ENCODE data around the gene MDH2.

DNA sequence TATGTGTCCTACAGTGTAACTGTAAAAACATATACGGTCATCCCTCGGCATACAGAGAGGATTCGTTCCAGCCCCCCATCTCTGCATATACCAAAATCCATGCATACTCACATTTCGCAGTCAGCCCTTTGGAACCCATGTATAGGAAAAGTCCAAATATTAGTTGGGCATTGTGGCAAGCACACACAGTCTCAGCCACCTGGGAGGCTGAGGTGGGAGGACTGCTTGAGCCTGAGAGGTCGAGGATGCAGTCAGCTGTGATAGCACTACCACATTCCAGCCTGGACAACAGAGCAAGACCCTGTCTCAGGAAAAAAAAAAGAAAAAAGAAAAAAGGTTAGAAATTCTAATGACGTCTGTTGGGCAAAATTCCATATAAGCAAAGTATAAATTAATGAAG is 29.1 kb downstream of the MDH2 start:
- no peak for TF ChIP-seq CTCF (conservative IDR thresholded peaks at IDR 0.05; ENCODE audit: low read depth in 2 of 2)
- TF ChIP-seq POLR2AphosphoS5 (IDR thresholded peaks at IDR 0.05; ENCODE audit: low read depth): no peak
- no peak for TF ChIP-seq EZH2 (IDR thresholded peaks at IDR 0.05; ENCODE audit: low read depth, unreplicated experiment)
- TF ChIP-seq EZH2phosphoT487 (IDR thresholded peaks at IDR 0.05; ENCODE audit: unreplicated experiment): no peak
- TF ChIP-seq, protein P1, sequence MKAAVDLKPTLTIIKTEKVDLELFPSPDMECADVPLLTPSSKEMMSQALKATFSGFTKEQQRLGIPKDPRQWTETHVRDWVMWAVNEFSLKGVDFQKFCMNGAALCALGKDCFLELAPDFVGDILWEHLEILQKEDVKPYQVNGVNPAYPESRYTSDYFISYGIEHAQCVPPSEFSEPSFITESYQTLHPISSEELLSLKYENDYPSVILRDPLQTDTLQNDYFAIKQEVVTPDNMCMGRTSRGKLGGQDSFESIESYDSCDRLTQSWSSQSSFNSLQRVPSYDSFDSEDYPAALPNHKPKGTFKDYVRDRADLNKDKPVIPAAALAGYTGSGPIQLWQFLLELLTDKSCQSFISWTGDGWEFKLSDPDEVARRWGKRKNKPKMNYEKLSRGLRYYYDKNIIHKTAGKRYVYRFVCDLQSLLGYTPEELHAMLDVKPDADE (IDR thresholded peaks at IDR 0.05): no peak
- no peak for TF ChIP-seq REST (IDR thresholded peaks at IDR 0.05; ENCODE audit: unreplicated experiment)
- TF ChIP-seq JUNB (IDR thresholded peaks at IDR 0.05; ENCODE audit: unreplicated experiment): no peak
- TF ChIP-seq CREB1 (CRISPR knock-in tag; IDR thresholded peaks at IDR 0.05; ENCODE audit: low read depth): no peak
- TF ChIP-seq, protein P2, sequence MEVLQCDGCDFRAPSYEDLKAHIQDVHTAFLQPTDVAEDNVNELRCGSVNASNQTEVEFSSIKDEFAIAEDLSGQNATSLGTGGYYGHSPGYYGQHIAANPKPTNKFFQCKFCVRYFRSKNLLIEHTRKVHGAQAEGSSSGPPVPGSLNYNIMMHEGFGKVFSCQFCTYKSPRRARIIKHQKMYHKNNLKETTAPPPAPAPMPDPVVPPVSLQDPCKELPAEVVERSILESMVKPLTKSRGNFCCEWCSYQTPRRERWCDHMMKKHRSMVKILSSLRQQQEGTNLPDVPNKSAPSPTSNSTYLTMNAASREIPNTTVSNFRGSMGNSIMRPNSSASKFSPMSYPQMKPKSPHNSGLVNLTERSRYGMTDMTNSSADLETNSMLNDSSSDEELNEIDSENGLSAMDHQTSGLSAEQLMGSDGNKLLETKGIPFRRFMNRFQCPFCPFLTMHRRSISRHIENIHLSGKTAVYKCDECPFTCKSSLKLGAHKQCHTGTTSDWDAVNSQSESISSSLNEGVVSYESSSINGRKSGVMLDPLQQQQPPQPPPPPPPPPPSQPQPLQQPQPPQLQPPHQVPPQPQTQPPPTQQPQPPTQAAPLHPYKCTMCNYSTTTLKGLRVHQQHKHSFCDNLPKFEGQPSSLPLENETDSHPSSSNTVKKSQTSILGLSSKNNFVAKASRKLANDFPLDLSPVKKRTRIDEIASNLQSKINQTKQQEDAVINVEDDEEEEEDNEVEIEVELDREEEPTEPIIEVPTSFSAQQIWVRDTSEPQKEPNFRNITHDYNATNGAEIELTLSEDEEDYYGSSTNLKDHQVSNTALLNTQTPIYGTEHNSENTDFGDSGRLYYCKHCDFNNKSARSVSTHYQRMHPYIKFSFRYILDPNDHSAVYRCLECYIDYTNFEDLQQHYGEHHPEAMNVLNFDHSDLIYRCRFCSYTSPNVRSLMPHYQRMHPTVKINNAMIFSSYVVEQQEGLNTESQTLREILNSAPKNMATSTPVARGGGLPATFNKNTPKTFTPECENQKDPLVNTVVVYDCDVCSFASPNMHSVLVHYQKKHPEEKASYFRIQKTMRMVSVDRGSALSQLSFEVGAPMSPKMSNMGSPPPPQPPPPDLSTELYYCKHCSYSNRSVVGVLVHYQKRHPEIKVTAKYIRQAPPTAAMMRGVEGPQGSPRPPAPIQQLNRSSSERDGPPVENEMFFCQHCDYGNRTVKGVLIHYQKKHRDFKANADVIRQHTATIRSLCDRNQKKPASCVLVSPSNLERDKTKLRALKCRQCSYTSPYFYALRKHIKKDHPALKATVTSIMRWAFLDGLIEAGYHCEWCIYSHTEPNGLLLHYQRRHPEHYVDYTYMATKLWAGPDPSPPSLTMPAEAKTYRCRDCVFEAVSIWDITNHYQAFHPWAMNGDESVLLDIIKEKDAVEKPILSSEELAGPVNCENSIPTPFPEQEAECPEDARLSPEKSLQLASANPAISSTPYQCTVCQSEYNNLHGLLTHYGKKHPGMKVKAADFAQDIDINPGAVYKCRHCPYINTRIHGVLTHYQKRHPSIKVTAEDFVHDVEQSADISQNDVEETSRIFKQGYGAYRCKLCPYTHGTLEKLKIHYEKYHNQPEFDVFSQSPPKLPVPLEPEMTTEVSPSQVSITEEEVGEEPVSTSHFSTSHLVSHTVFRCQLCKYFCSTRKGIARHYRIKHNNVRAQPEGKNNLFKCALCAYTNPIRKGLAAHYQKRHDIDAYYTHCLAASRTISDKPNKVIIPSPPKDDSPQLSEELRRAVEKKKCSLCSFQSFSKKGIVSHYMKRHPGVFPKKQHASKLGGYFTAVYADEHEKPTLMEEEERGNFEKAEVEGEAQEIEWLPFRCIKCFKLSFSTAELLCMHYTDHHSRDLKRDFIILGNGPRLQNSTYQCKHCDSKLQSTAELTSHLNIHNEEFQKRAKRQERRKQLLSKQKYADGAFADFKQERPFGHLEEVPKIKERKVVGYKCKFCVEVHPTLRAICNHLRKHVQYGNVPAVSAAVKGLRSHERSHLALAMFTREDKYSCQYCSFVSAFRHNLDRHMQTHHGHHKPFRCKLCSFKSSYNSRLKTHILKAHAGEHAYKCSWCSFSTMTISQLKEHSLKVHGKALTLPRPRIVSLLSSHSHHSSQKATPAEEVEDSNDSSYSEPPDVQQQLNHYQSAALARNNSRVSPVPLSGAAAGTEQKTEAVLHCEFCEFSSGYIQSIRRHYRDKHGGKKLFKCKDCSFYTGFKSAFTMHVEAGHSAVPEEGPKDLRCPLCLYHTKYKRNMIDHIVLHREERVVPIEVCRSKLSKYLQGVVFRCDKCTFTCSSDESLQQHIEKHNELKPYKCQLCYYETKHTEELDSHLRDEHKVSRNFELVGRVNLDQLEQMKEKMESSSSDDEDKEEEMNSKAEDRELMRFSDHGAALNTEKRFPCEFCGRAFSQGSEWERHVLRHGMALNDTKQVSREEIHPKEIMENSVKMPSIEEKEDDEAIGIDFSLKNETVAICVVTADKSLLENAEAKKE (CRISPR knock-in tag; IDR thresholded peaks at IDR 0.05): no peak
- no peak for TF ChIP-seq ZNF331 (CRISPR knock-in tag; IDR thresholded peaks at IDR 0.05; ENCODE audit: low read depth)
- TF ChIP-seq ZNF114 (CRISPR knock-in tag; IDR thresholded peaks at IDR 0.05): no peak
- no peak for TF ChIP-seq STAT1 (IDR thresholded peaks at IDR 0.05; ENCODE audit: unreplicated experiment)
